IPS-20b (cell line): Measurements from ENCODE around the gene WSCD2.

Experiments used
- H3K27ac ChIP-seq: one replicate; pipeline ENCODE4 v1.5.1; 2013; ENCODE audit warnings: low read length
- H3K27me3 ChIP-seq: 2 replicates; pipeline ENCODE4 v1.6.1; 2013; ENCODE audit warnings: mild to moderate bottlenecking, low read length, inconsistent platforms; ENCODE audit not compliant: insufficient read depth
- H3K36me3 ChIP-seq: 2 replicates; pipeline ENCODE4 v1.6.1; 2013; ENCODE audit warnings: low read depth, mild to moderate bottlenecking, inconsistent platforms, low read length, moderate library complexity; ENCODE audit not compliant: insufficient read depth
- H3K4me1 ChIP-seq: 2 replicates; pipeline ENCODE4 v1.6.1; 2013; ENCODE audit warnings: mild to moderate bottlenecking, control low read depth, inconsistent platforms, low read length, moderate library complexity; ENCODE audit not compliant: insufficient read depth
- H3K4me3 ChIP-seq: 2 replicates; pipeline ENCODE4 v1.5.1; 2013; ENCODE audit warnings: mild to moderate bottlenecking, low read length, inconsistent platforms
- H3K9ac ChIP-seq: 2 replicates; pipeline ENCODE4 v1.6.1; 2013; ENCODE audit warnings: low read depth, mild to moderate bottlenecking, inconsistent platforms, low read length, moderate library complexity
- H3K9me3 ChIP-seq: 2 replicates; pipeline ENCODE4 v1.6.1; 2013; ENCODE audit warnings: mild to moderate bottlenecking, low read depth, low read length, inconsistent platforms; ENCODE audit not compliant: insufficient read depth

Gene WSCD2

DNA sequence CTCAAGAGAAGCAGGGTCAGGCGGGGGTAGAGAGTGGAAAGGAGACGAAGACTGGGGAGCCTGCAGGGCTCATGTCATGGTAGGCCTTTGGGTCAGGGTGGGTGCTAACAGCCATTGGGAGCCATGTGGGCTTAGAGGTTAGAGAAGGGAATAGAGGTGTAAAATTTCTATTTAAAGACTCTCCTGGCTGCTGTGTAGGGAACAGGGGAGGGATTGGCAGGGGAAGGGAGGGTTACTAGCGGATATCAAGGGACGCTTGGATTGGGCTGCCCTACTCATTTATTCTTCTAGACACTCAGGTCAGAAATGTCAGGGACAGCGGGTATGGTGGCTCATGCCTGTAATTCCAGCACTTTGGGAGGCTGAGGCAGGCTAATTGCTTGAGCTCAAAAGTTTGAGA is 18.2 kb downstream of the WSCD2 start:
- Histone ChIP-seq H3K4me1 (peaks cover 4% of the 10 kb centered on the region; the same call in 1 of the 2 replicates), H3K36me3 (no peaks in the 10 kb centered on the region), H3K27me3 (no peaks in the 10 kb centered on the region), H3K4me3 (no peak overlapping the region), H3K27ac (no peak overlapping the region), H3K9ac (no peak overlapping the region), H3K9me3 (no peaks in the 10 kb centered on the region)

DNA sequence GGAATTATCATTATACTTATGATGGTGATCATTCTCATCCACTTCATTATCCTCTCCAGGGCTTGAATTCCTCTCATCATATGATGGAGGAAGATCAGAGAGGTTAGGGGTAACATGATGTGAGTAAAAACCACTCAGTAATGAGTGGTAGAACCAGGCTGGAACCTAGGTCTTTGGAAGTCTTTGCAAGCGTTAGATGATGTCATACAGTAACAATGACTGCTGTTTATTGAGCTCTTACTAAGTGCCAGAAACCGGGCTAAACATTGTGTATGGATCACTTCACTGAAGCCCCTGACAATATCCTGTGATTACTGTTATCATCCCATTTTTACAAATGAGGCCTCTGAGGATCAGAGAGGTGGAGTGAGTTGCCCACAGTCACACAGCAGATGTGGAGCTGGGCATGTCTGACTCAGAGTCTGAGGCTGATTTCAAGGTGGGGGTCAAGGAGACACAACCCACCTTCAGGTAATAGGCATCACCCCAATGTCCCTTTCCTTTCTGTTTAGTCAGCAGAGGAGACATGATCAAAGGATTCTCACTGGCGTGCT is 19.5 kb downstream of the WSCD2 start:
- Histone ChIP-seq H3K4me1 (peaks cover 4% of the 10 kb centered on the region; the same call in 1 of the 2 replicates), H3K27ac (no peak overlapping the region), H3K9me3 (no peaks in the 10 kb centered on the region), H3K27me3 (no peaks in the 10 kb centered on the region), H3K4me3 (no peak overlapping the region), H3K36me3 (no peaks in the 10 kb centered on the region), H3K9ac (no peak overlapping the region)

DNA sequence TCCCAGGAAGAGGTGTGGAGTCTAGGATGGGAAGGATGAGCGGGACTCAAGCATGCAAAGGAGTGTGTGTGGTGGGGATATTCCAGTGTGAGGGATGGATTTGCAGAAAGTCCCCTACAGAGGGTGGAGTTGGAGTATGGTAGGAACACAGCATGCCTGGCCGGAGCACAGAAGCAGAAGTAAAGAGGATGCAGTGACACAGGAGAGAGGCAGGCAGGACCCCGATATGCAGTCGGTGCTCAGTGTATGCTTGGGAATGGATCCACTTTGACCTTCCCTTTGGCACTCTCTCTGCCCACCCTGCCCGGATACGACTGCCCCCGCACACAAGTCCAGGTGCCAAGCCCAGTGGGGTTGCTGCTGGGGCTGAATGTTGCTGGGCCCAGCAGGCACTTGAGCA is 21.3 kb downstream of the WSCD2 start:
- Histone ChIP-seq H3K36me3 (no peaks in the 10 kb centered on the region), H3K9me3 (no peaks in the 10 kb centered on the region), H3K9ac (no peak overlapping the region), H3K4me3 (no peak overlapping the region), H3K27ac (no peak overlapping the region), H3K4me1 (peaks cover 4% of the 10 kb centered on the region; the same call in 1 of the 2 replicates), H3K27me3 (no peaks in the 10 kb centered on the region)

DNA sequence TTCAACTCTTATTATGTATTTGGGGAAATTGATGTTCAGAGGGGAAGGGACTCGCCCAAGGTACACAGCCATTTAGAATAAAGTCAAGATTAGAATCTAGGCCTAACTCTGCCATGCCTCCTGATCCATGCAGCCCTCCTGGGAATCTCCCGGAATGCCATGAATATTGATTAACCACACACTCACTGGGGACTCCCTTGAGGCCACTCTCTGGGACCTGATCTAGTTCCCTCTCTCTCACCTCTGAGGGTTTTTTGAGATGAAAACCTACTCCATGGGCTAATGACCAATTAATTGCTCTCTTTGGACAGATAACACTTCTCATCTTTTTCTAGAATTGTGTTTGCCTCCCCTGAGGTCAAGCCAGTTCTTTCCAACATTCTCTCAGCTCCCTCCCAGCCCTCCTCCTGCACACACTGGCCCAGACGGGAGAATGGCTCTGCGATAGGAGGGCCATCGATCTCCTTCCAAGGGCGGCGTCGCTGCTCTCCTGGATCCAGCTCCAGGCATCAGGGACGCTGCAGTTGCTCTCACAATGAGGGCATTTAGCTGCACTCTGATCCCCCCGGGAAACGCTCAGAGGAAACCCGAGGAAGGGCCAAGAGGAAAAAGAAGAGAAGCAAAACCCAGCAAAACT is 22.6 kb downstream of the WSCD2 start:
- no peak overlapping the region for H3K27ac ChIP-seq
- no peaks in the 10 kb centered on the region for H3K9me3 ChIP-seq
- no peaks in the 10 kb centered on the region; the same call in 1 of the 2 replicates for H3K4me1 ChIP-seq
- no peaks in the 10 kb centered on the region for H3K27me3 ChIP-seq
- no peak overlapping the region for H3K4me3 ChIP-seq
- H3K36me3 ChIP-seq: no peaks in the 10 kb centered on the region
- H3K9ac ChIP-seq: no peak overlapping the region

DNA sequence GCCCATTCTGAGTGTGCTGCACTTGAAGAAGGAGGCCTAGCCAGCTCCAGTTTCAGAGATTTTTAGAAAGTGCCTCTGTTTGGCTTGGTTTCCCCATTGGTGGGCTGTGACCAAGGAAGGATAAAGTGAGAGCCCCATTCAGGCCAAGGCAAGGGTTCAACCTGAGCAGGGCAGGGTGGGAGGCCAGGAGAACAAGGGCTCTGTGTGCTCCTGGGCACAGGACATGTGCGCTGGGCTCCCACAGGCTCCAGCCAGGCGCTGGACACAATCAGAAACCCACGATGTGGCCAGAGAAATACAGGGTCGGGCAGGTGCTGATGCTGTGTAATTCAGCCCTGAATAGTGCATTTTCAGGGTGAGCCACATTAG is 23.1 kb downstream of the WSCD2 start:
- no peak overlapping the region for H3K9ac ChIP-seq
- H3K4me3 ChIP-seq: no peak overlapping the region
- no peaks in the 10 kb centered on the region for H3K27me3 ChIP-seq
- no peaks in the 10 kb centered on the region for H3K36me3 ChIP-seq
- H3K9me3 ChIP-seq: no peaks in the 10 kb centered on the region
- H3K4me1 ChIP-seq: no peaks in the 10 kb centered on the region
- H3K27ac ChIP-seq: no peak overlapping the region

DNA sequence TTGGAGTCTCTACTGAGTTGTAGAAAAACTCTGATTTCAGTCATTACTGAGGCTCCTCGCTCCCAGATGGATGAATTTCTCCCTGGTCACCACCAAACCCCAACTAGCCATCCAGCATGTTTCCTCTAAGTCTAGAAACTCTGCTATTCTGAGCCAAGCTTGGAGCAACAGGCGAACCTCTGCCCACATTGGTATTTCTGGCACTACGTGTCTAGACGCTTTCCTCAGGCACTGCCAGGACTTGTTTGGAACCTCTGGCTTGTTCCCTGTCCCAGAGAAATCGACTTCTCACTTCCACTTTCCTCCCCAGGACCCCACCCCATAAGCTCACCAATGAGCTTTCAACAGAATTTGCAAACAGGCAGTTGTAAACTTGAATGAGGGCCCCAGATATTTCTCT is 27.6 kb downstream of the WSCD2 start:
- H3K9ac ChIP-seq: no peak overlapping the region
- no peaks in the 10 kb centered on the region for H3K36me3 ChIP-seq
- H3K27me3 ChIP-seq: no peaks in the 10 kb centered on the region
- H3K27ac ChIP-seq: no peak overlapping the region
- H3K9me3 ChIP-seq: no peaks in the 10 kb centered on the region
- H3K4me1 ChIP-seq: no peaks in the 10 kb centered on the region
- no peak overlapping the region for H3K4me3 ChIP-seq

DNA sequence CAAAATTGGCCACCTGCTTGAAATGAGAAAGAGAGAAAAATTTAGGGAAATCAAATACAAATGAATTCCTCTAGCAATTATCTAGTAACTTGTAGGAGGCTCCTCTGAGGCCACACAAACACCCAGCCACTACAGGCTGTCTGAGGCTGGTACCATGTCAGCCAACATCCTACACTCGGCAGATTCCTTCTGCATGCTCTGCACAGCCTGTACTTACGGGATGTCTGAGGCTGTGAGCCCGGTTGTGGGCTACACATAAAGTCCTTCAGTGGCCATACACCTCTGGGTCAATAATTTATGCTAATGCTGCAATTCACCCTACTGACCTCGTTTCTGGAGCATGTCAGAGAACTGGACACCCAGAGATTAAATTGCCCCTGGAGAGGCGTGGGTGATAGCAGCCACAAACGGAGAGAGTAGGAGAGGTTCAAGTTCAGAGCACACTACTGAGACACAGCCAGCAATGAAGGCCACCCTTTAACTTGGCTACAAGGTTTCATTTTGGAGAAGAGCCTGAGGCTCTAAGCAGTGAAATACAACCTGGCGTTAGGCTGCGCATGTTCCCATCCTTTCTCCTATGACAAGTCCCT is 28.9 kb downstream of the WSCD2 start:
- Histone ChIP-seq H3K4me3 (no peak overlapping the region), H3K4me1 (no peaks in the 10 kb centered on the region), H3K27ac (no peak overlapping the region), H3K9ac (no peak overlapping the region), H3K9me3 (no peaks in the 10 kb centered on the region), H3K36me3 (no peaks in the 10 kb centered on the region), H3K27me3 (no peaks in the 10 kb centered on the region)

DNA sequence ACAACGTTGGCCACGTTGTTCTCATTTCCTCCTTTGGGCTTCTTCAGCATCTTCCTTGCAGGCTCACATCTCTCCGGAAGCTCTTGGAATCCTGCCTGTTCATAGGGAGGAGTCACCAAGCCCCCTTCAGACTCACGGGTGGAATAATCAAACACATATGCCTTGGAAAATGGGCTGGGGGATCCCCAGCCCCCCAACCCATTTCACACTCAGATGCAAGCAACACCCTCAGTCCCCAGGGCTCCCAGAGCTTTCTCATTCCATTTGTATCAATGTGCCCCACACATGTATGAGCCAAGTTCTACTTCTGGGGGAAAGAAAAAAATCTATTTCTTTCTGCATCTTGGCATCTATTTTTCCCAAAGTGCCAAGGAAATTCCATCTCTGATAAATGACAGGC is 33.1 kb downstream of the WSCD2 start:
- Histone ChIP-seq H3K27ac (no peak overlapping the region), H3K4me1 (no peaks in the 10 kb centered on the region), H3K36me3 (no peaks in the 10 kb centered on the region), H3K9me3 (no peaks in the 10 kb centered on the region), H3K4me3 (no peak overlapping the region), H3K9ac (no peak overlapping the region), H3K27me3 (no peaks in the 10 kb centered on the region)

DNA sequence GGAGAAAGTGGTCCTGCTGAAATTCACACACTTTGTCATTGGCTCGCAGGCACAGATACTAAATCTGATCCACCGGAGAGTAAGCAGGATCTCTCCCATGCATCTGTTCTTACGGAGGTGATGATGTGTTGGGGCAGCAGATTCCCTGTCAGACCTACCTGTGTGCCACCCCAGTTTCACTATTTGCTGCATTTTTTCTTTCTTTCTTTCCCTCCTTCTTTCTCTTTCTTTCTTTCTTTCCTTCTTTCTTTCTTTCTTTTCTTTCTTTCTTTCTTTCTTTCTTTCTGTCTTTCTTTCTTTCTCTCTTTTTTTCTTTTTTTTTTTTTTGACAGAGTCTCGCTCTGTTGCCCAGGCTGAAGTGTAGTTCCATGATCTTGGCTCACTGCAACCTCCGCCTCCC is 37.4 kb downstream of the WSCD2 start:
- H3K9ac ChIP-seq: no peak overlapping the region
- H3K27me3 ChIP-seq: no peaks in the 10 kb centered on the region
- H3K36me3 ChIP-seq: no peaks in the 10 kb centered on the region
- no peak overlapping the region for H3K4me3 ChIP-seq
- no peak overlapping the region for H3K27ac ChIP-seq
- H3K9me3 ChIP-seq: no peaks in the 10 kb centered on the region
- H3K4me1 ChIP-seq: no peaks in the 10 kb centered on the region

DNA sequence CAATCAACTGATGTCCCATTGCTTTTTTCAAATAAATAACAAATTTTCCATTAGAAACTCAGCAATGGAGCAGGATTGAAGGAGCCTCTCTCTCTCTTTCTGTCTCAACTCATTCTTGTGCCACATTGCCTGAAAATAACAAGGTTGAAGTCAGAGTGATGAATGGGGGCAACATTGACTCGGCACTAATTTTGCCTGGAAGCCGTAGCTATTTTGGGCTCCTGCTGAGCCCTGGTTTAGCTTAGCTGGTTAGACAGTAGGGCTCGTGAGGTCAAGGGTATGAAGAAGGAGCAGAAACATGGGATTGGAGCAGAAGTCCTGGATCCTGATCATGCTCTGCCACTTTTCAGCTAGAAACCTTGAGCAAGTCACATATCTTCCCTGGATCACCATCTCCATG is 38.9 kb downstream of the WSCD2 start:
- Histone ChIP-seq H3K9ac (no peak overlapping the region), H3K27me3 (no peaks in the 10 kb centered on the region), H3K36me3 (no peaks in the 10 kb centered on the region), H3K9me3 (no peaks in the 10 kb centered on the region), H3K27ac (no peak overlapping the region), H3K4me1 (peaks cover 2% of the 10 kb centered on the region; the same call in 1 of the 2 replicates), H3K4me3 (no peak overlapping the region)

DNA sequence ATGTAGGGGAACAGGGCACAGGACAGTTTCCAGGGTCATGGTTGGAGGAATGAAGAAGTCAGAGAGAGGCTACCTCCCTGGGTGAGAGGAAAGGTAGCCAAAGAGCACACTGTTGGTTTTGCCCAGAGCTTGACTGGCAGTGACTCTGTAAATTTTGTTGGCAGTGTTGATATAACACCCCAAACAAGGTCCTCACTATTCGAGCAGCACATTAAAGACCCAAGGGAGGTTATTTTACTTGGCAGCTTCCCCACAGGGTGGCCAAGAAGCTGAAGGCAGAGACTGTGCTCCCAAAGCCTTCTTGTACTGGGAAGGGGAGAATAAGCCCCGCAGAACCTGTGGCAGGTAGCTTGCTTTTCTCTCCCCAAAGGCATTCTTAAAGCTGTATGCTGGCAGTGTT is 40.6 kb downstream of the WSCD2 start:
- Histone ChIP-seq H3K27me3 (no peaks in the 10 kb centered on the region), H3K9me3 (no peaks in the 10 kb centered on the region), H3K4me1 (peaks cover 4% of the 10 kb centered on the region; the same call in 1 of the 2 replicates)

DNA sequence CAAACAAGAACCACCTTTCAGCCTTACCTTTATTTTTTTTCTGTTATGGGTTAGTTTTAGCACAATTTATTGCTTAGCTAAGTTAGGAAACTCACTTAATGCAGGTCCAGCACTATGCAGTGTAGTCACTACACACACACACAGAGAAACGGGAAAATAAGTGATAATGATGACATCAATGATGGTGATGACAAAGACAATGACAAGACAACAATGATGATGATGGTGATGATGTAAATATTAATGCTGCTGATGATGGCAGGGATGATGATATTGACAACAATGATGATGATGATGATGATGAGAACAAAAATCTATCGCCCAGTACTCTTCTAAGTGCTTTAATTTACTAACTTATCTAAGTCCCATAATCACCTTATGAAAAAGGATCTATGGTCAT is 41.1 kb downstream of the WSCD2 start:
- H3K36me3 ChIP-seq: no peaks in the 10 kb centered on the region
- no peaks in the 10 kb centered on the region for H3K9me3 ChIP-seq
- no peaks in the 10 kb centered on the region for H3K27me3 ChIP-seq
- peaks cover 8% of the 10 kb centered on the region; the same call in 1 of the 2 replicates for H3K4me1 ChIP-seq
- H3K9ac ChIP-seq: no peak overlapping the region
- no peak overlapping the region for H3K27ac ChIP-seq
- no peak overlapping the region for H3K4me3 ChIP-seq

More for the DNA sequence above, 40.6 kb downstream of the WSCD2 start:
- no peak overlapping the region for H3K4me3 ChIP-seq
- no peak overlapping the region for H3K27ac ChIP-seq
- H3K36me3 ChIP-seq: no peaks in the 10 kb centered on the region
- no peak overlapping the region for H3K9ac ChIP-seq
